Endothelial cell of umbilical vein (primary cell): ENCODE measurements around the gene IQGAP2. TPM values are rescaled to one million over a fixed set of nuclear protein-coding genes. Genes with fewer than 3 reads are reported as not detected.
"Not testable (repeated sequence)": the region's sequence is repeated elsewhere in the genome, so short reads cannot be mapped to it uniquely, and the experiment has no call there.

Source experiments
- BruUV-seq: library from RNA; stranded (reverse); fragments of 400-500 nt; replicated peaks from 2 replicates; lab custom pipeline; 2021; lab: Mats Ljungman, UMichigan
- CTCF ChIA-PET: fragments of 300-600, 350-600 bp; sonication (Branson Sonifier 250); formaldehyde crosslinking; loops from one replicate; lab custom pipeline; 2021; ENCODE audit warnings: antibody characterized with exemption, inconsistent platforms; lab: Charles Lee
- POLR2A ChIA-PET: fragments of 300-600, 350-600 bp; sonication (Branson Sonifier 250); formaldehyde crosslinking; loops from one replicate; lab custom pipeline; 2021; ENCODE audit warnings: antibody characterized with exemption, inconsistent platforms; lab: Charles Lee
- DNase-seq: peaks from one replicate; pipeline ENCODE4 v3.0.0-alpha.2; 2011; ENCODE audit warnings: low read depth, low spot score
- FAIRE-seq: peaks from 2 replicates; lab custom pipeline; 2011; peaks lifted over from hg19 to GRCh38; lab: Jason Lieb, UNC
- H2AFZ ChIP-seq: 2 replicates; pipeline ENCODE4 v1.6.0; 2012; ENCODE audit warnings: low read depth, low read length, control low read depth, inconsistent platforms
- H3K27ac ChIP-seq: 2 replicates; pipeline ENCODE4 v1.5.1; 2011; ENCODE audit warnings: low read depth, mild to moderate bottlenecking, control low read depth, low read length, moderate library complexity; ENCODE audit not compliant: insufficient read depth
- H3K27me3 ChIP-seq, 2 experiments: 2 replicates each; pipeline versions ENCODE4 v1.6.0 to v1.6.1; 2011; ENCODE audit warnings: low read length in 2 of 2, mixed read lengths in 1 of 2; ENCODE audit not compliant: control insufficient read depth in 2 of 2, insufficient read depth in 2 of 2
- H3K36me3 ChIP-seq, 2 experiments: 2 replicates in 1 of 2; 3 replicates in 1 of 2; pipeline ENCODE4 v1.5.1; 2011; ENCODE audit warnings: low read length in 2 of 2, mild to moderate bottlenecking in 1 of 2, moderate library complexity in 1 of 2; ENCODE audit not compliant: control insufficient read depth in 2 of 2, insufficient read depth in 2 of 2; ENCODE audit errors: extremely low read depth in 1 of 2
- H3K4me1 ChIP-seq: 3 replicates; pipeline ENCODE4 v1.5.1; 2011; ENCODE audit warnings: mild to moderate bottlenecking, low read length; ENCODE audit not compliant: control insufficient read depth, insufficient read depth; ENCODE audit errors: extremely low read depth
- H3K4me2 ChIP-seq: 2 replicates; pipeline ENCODE4 v1.6.1; 2011; ENCODE audit warnings: low read length, control low read depth, mixed read lengths; ENCODE audit not compliant: insufficient read depth
- H3K4me3 ChIP-seq, 3 experiments: fragments of 200-600 bp in 1 of 3; sonication (generic), shearing (Covaris generic) in 1 of 3; replicated peaks in 1 of 3; 2 replicates each; pipeline ENCODE4 v1.5.1; 2011 to 2016; ENCODE audit warnings: control low read depth in 3 of 3, low read length in 3 of 3, mild to moderate bottlenecking in 2 of 3, inconsistent platforms in 1 of 3, low read depth in 1 of 3, moderate library complexity in 1 of 3; ENCODE audit not compliant: insufficient read depth in 1 of 3
- H3K79me2 ChIP-seq: 2 replicates; pipeline ENCODE4 v1.6.0; 2012; ENCODE audit warnings: low read length, inconsistent platforms; ENCODE audit not compliant: control insufficient read depth, insufficient read depth
- H3K9ac ChIP-seq: replicated peaks from 2 replicates; pipeline ENCODE3; 2011; ENCODE audit warnings: low read length, control low read depth; ENCODE audit not compliant: insufficient read depth; ENCODE audit errors: extremely low read depth
- H3K9me1 ChIP-seq: replicated peaks from 3 replicates; pipeline ENCODE4 v1.6.0; 2011; ENCODE audit warnings: mild to moderate bottlenecking, low read length; ENCODE audit not compliant: control insufficient read depth, insufficient read depth; ENCODE audit errors: extremely low read depth
- H3K9me3 ChIP-seq: replicated peaks from 2 replicates; pipeline ENCODE4 v1.5.1; 2012; ENCODE audit warnings: low read length, inconsistent platforms; ENCODE audit not compliant: control insufficient read depth, insufficient read depth
- H4K20me1 ChIP-seq: replicated peaks from 2 replicates; pipeline ENCODE3; 2011; ENCODE audit warnings: mild to moderate bottlenecking, low read length; ENCODE audit not compliant: control insufficient read depth, insufficient read depth; ENCODE audit errors: extremely low read depth
- EZH2 ChIP-seq: IDR thresholded peaks from 2 replicates; pipeline ENCODE4 v1.6.1; 2012; ENCODE audit warnings: borderline replicate concordance, low read depth, mild to moderate bottlenecking, moderate library complexity, low read length, inconsistent platforms; ENCODE audit not compliant: severe bottlenecking
- FOS ChIP-seq: IDR thresholded peaks from 2 replicates; pipeline ENCODE4 v1.6.1; 2011; ENCODE audit warnings: mild to moderate bottlenecking, low read length, moderate library complexity, borderline replicate concordance; ENCODE audit not compliant: insufficient read depth
- POLR2AphosphoS5 ChIP-seq: IDR thresholded peaks from 2 replicates; pipeline ENCODE4 v1.6.1; 2012; ENCODE audit warnings: low read depth, mild to moderate bottlenecking, control low read depth, low read length, moderate library complexity; ENCODE audit not compliant: insufficient read depth
- dilution Hi-C: fragments of 300-500 bp; cut with MboI; formaldehyde crosslinking; loops from one replicate; pipeline ENCODE4 v1.15.0; 2019; ENCODE audit warnings: low sequenced_read_pairs; ENCODE audit not compliant: extremely low pct_ligation_motif_present
- intact Hi-C: fragments of 100-400 bp; cut with micrococcal nuclease; formaldehyde crosslinking; loops from one replicate; pipeline ENCODE4 v1.10.0; 2022
- polyA plus RNA-seq, 4 experiments: library from polyadenylated mRNA; depleted of rRNA in 3 of 4; stranded (reverse) in 3 of 4; unstranded in 1 of 4; fragments of >200 nt; gene quantifications; 2 replicates each; pipeline versions ENCODE4 v1.2.1 to v1.2.3, GENCODE V29; 2011 to 2012; ENCODE audit warnings: missing spikeins in 1 of 4
- total RNA-seq: library from RNA; stranded (reverse); gene quantifications from 2 replicates; pipeline ENCODE4 v1.2.3, GENCODE V29; 2021

IQGAP2 gene
- total and polyA plus RNA-seq, 2 donors (not counting 3 experiments of a cell fraction or from before 2014, with no cell fraction given): 4.5 to 4.7 TPM

- ChIA-PET CTCF (interaction anchor here (0.6 to 6.5 kb wide), 10 partner anchors 11 to 136 kb away, joined by 3 to 73 read pairs (median 4); no protein-coding TSS in a partner anchor), POLR2A (no interaction called here)
- Histone ChIP-seq H3K9ac (no peak overlapping the region), H3K27ac (peak overlapping the region; percentile 79), H3K36me3 (peaks cover 14 to 18% of the 10 kb centered on the region in 2 experiments), H3K27me3 (no peaks in the 10 kb centered on the region), H3K4me2 (no peak overlapping the region), H3K9me1 (no peaks in the 10 kb centered on the region), H3K79me2 (peaks cover 17% of the 10 kb centered on the region), H3K9me3 (no peaks in the 10 kb centered on the region), H4K20me1 (peaks cover 2% of the 10 kb centered on the region), H3K4me1 (peaks cover 23% of the 10 kb centered on the region), H2AFZ (no peak overlapping the region), H3K4me3 (no peak overlapping the region)
- no TSS peak for BruUV-seq
- no peak for TF ChIP-seq FOS
- TF ChIP-seq POLR2AphosphoS5: peak; percentile 16
- TF ChIP-seq EZH2: no peak
- intact Hi-C loops: loop anchor here (5.0 kb wide), 1 partner anchor 34 kb away; no protein-coding TSS in a partner anchor
- FAIRE-seq: no peak
- dilution Hi-C loops: no loop called here
- DNase-seq: no peak
Observed at GRCh38 chr5:76737846-76738245, 334.8 kb downstream of the IQGAP2 start.

DNA sequence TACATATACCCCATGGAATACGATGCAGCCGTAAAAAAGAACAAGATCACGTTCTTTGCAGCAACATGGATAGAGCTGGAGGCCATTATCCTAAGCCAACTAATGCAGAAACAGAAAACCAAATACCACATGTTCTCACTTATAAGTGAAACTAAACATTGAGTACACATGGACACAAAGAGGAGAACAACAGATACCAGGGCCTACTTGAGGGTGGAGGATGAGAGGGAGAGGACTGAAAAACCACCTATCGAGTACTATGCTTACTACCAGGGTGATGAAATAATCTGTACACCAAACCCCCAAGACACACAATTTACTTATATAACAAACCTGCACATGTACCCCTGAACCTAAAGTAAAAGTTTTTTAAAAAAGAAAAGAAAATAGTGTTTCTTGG, 338.4 kb downstream of the IQGAP2 start:
- H4K20me1 ChIP-seq, H3K4me2 ChIP-seq, H3K9ac ChIP-seq, H3K4me3 ChIP-seq, DNase-seq, H3K79me2 ChIP-seq, dilution Hi-C loops, H3K27ac ChIP-seq, intact Hi-C loops, H3K9me3 ChIP-seq, H3K36me3 ChIP-seq, BruUV-seq, H2AFZ ChIP-seq, H3K9me1 ChIP-seq, POLR2A ChIA-PET, H3K27me3 ChIP-seq, FAIRE-seq: not testable (repeated sequence)
- CTCF ChIA-PET: interaction anchor here (2.5 to 6.5 kb wide), 2 partner anchors 33 to 140 kb away, joined by 8 to 73 read pairs; no protein-coding TSS in a partner anchor
- peaks cover 21% of the 10 kb centered on the region for H3K4me1 ChIP-seq
